Nephron (organoid): Measurements from ENCODE around the gene DCP2.

Experiments
- H3K27ac Mint-ChIP-seq, 3 experiments: 2 replicates each; pipeline ENCODE4 v1.8.0; 2020; ENCODE audit warnings: mixed read lengths in 3 of 3, mild to moderate bottlenecking in 2 of 3, moderate library complexity in 1 of 3
- H3K27me3 Mint-ChIP-seq: 2 replicates; pipeline ENCODE4 v1.8.0; 2021; ENCODE audit warnings: low read depth, mild to moderate bottlenecking, moderate library complexity, mixed read lengths
- H3K36me3 Mint-ChIP-seq: 2 replicates; pipeline ENCODE4 v1.8.0; 2020; ENCODE audit warnings: low read depth, mixed read lengths
- H3K4me1 Mint-ChIP-seq: 2 replicates; pipeline ENCODE4 v1.8.0; 2020; ENCODE audit warnings: mixed read lengths
- H3K4me3 Mint-ChIP-seq, 3 experiments: 2 replicates each; pipeline ENCODE4 v1.8.0; 2020; ENCODE audit warnings: mild to moderate bottlenecking in 3 of 3, mixed read lengths in 3 of 3, moderate library complexity in 2 of 3
- H3K9me3 Mint-ChIP-seq: 2 replicates; pipeline ENCODE4 v1.8.0; 2020; ENCODE audit warnings: mixed read lengths
- CTCF ChIP-seq, 3 experiments: fragments of 200-600 bp; sonication (generic); IDR thresholded peaks; one replicate each; pipeline ENCODE4 v1.5.0; 2021; ENCODE audit warnings: antibody characterized with exemption in 3 of 3; ENCODE audit not compliant: unreplicated experiment in 3 of 3

The DCP2 gene

GRCh38 chr5:112978836-112979235 is 2.2 kb downstream of the DCP2 start:
- Mint-ChIP-seq H3K36me3 (peaks cover 33% of the 10 kb centered on the region), H3K27me3 (no peaks in the 10 kb centered on the region), H3K4me3 (peak overlapping the region; percentile 94 to 99 (median 96)), H3K9me3 (no peaks in the 10 kb centered on the region), H3K27ac (peak overlapping the region in 1 of 3 experiments; percentile 94), H3K4me1 (peaks cover 69% of the 10 kb centered on the region)
- no peak for TF ChIP-seq CTCF (IDR thresholded peaks at IDR 0.05; ENCODE audit: unreplicated experiment in 3 of 3)

- peak overlapping the region; percentile 9 to 40 (median 33) for H3K27ac Mint-ChIP-seq
- H3K4me3 Mint-ChIP-seq = peak overlapping the region; percentile 67 to 87 (median 78)
- peaks cover 35% of the 10 kb centered on the region for H3K36me3 Mint-ChIP-seq
- no peaks in the 10 kb centered on the region for H3K9me3 Mint-ChIP-seq
- no peak for TF ChIP-seq CTCF (IDR thresholded peaks at IDR 0.05; ENCODE audit: unreplicated experiment in 3 of 3)
- H3K27me3 Mint-ChIP-seq = no peaks in the 10 kb centered on the region
- H3K4me1 Mint-ChIP-seq = peaks cover 73% of the 10 kb centered on the region
Measured at GRCh38 chr5:112979723-112980122, 3.1 kb downstream of the DCP2 start.

- Mint-ChIP-seq H3K27ac (peak overlapping the region in 1 of 3 experiments; percentile 24), H3K9me3 (no peaks in the 10 kb centered on the region), H3K4me1 (peaks cover 57% of the 10 kb centered on the region), H3K27me3 (no peaks in the 10 kb centered on the region), H3K36me3 (peaks cover 44% of the 10 kb centered on the region), H3K4me3 (no peak overlapping the region)
- TF ChIP-seq CTCF (IDR thresholded peaks at IDR 0.05; ENCODE audit: unreplicated experiment in 3 of 3) = no peak
Measured at GRCh38 chr5:112983363-112983762, 6.8 kb downstream of the DCP2 start.

- Mint-ChIP-seq H3K9me3 (no peaks in the 10 kb centered on the region), H3K4me3 (no peak overlapping the region), H3K27ac (no peak overlapping the region), H3K4me1 (peaks cover 30% of the 10 kb centered on the region), H3K27me3 (no peaks in the 10 kb centered on the region), H3K36me3 (peaks cover 56% of the 10 kb centered on the region)
- TF ChIP-seq CTCF (IDR thresholded peaks at IDR 0.05; ENCODE audit: unreplicated experiment in 3 of 3) = no peak
Measured at GRCh38 chr5:112986224-112986623, 9.6 kb downstream of the DCP2 start.

GRCh38 chr5:112995764-112996618 is 19.4 kb downstream of the DCP2 start:
- peaks cover 6% of the 10 kb centered on the region for H3K4me1 Mint-ChIP-seq
- H3K27ac Mint-ChIP-seq = peak overlapping the region in 1 of 3 experiments; percentile 20
- TF ChIP-seq CTCF (IDR thresholded peaks at IDR 0.05; ENCODE audit: unreplicated experiment in 3 of 3) = peak; percentile 92 to 94 (median 93)
- no peak overlapping the region for H3K4me3 Mint-ChIP-seq
- H3K27me3 Mint-ChIP-seq = no peaks in the 10 kb centered on the region
- H3K9me3 Mint-ChIP-seq = no peaks in the 10 kb centered on the region
- peaks cover 33% of the 10 kb centered on the region for H3K36me3 Mint-ChIP-seq
